HepG2 (cell line): ENCODE measurements around the gene ITGB5.

Experiments used
- ATF1 ChIP-seq: IDR thresholded peaks from 2 replicates; pipeline ENCODE4 v1.6.1; 2016; ENCODE audit warnings: mild to moderate bottlenecking, control low read depth
- BRCA1 ChIP-seq: sonication (generic); formaldehyde crosslinking; IDR thresholded peaks from 2 replicates; pipeline ENCODE4 v1.4.0; 2020; ENCODE audit warnings: missing genetic modification reagents
- EZH2 ChIP-seq: conservative IDR thresholded peaks from 2 replicates; pipeline ENCODE4 v1.6.1; 2012; ENCODE audit warnings: mild to moderate bottlenecking, low read depth, low read length, moderate library complexity
- FOXK1 ChIP-seq: sonication (generic); formaldehyde crosslinking; IDR thresholded peaks from 2 replicates; pipeline ENCODE4 v1.4.0; 2020; ENCODE audit warnings: low read depth, missing genetic modification reagents, borderline replicate concordance
- MEIS1 ChIP-seq: sonication (generic); formaldehyde crosslinking; IDR thresholded peaks from 2 replicates; pipeline ENCODE4 v1.9.0; 2021; ENCODE audit warnings: mild to moderate bottlenecking, missing genetic modification reagents, moderate library complexity, borderline replicate concordance
- RFX1 ChIP-seq: fragments of 450-650 bp; IDR thresholded peaks from 2 replicates; pipeline ENCODE4 v1.6.1; 2017
- STAT5B ChIP-seq: sonication (generic); formaldehyde crosslinking; IDR thresholded peaks from 2 replicates; pipeline ENCODE4 v1.4.0; 2020; ENCODE audit warnings: missing genetic modification reagents
- ZSCAN20 ChIP-seq: sonication (generic); formaldehyde crosslinking; IDR thresholded peaks from 2 replicates; pipeline ENCODE4 v1.4.0; 2020; ENCODE audit warnings: missing genetic modification reagents, mild to moderate bottlenecking, borderline replicate concordance
- TF ChIP-seq, protein P1 (sequence below): sonication (generic); formaldehyde crosslinking; IDR thresholded peaks from 2 replicates; pipeline ENCODE4 v1.9.0; 2021; ENCODE audit warnings: missing genetic modification reagents, mild to moderate bottlenecking, borderline replicate concordance
- TF ChIP-seq, protein P2 (sequence below): sonication (generic); formaldehyde crosslinking; IDR thresholded peaks from 2 replicates; pipeline ENCODE4 v1.4.0; 2020; ENCODE audit warnings: missing genetic modification reagents
- TF ChIP-seq, protein P3 (sequence below): sonication (generic); formaldehyde crosslinking; IDR thresholded peaks from 2 replicates; pipeline ENCODE4 v1.5.0; 2020; ENCODE audit warnings: mild to moderate bottlenecking, missing genetic modification reagents, moderate library complexity

DNA sequence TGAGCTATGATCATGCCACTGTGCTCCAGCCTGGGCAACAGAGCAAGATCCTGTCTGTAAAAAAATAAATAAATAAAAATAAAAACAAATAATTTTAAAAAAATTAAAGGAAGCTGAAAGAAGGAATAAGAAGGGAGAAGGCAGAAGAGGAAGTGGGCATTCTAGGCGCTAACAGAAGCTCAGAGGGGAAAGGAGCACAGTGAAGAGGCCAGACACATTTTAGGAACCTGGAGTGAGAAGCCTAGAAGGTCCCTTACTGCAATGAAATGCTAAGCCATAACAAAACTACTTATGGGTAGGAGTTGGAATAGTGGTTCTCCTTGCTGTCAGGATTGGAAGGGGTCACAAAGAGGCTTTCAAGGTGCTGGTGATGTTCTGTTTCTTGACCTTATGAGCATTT, 64.0 kb downstream of the ITGB5 start:
- TF ChIP-seq ATF1 (CRISPR knock-in tag) (no peak), MEIS1 (CRISPR knock-in tag) (no peak), BRCA1 (CRISPR knock-in tag) (no peak), STAT5B (no peak), ZSCAN20 (CRISPR knock-in tag) (no peak), FOXK1 (CRISPR knock-in tag) (no peak), RFX1 (no peak), EZH2 (no peak)
- TF ChIP-seq, protein P1, sequence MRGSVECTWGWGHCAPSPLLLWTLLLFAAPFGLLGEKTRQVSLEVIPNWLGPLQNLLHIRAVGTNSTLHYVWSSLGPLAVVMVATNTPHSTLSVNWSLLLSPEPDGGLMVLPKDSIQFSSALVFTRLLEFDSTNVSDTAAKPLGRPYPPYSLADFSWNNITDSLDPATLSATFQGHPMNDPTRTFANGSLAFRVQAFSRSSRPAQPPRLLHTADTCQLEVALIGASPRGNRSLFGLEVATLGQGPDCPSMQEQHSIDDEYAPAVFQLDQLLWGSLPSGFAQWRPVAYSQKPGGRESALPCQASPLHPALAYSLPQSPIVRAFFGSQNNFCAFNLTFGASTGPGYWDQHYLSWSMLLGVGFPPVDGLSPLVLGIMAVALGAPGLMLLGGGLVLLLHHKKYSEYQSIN (CRISPR knock-in tag) = no peak
- TF ChIP-seq, protein P2, sequence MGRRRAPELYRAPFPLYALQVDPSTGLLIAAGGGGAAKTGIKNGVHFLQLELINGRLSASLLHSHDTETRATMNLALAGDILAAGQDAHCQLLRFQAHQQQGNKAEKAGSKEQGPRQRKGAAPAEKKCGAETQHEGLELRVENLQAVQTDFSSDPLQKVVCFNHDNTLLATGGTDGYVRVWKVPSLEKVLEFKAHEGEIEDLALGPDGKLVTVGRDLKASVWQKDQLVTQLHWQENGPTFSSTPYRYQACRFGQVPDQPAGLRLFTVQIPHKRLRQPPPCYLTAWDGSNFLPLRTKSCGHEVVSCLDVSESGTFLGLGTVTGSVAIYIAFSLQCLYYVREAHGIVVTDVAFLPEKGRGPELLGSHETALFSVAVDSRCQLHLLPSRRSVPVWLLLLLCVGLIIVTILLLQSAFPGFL = no peak
- TF ChIP-seq, protein P3, sequence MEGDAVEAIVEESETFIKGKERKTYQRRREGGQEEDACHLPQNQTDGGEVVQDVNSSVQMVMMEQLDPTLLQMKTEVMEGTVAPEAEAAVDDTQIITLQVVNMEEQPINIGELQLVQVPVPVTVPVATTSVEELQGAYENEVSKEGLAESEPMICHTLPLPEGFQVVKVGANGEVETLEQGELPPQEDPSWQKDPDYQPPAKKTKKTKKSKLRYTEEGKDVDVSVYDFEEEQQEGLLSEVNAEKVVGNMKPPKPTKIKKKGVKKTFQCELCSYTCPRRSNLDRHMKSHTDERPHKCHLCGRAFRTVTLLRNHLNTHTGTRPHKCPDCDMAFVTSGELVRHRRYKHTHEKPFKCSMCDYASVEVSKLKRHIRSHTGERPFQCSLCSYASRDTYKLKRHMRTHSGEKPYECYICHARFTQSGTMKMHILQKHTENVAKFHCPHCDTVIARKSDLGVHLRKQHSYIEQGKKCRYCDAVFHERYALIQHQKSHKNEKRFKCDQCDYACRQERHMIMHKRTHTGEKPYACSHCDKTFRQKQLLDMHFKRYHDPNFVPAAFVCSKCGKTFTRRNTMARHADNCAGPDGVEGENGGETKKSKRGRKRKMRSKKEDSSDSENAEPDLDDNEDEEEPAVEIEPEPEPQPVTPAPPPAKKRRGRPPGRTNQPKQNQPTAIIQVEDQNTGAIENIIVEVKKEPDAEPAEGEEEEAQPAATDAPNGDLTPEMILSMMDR = no peak
